RWPE2 (cell line): ENCODE data around the gene SLC6A6.
"Not testable (repeated sequence)": the region's sequence is repeated elsewhere in the genome, so short reads cannot be mapped to it uniquely, and the experiment has no call there.

ENCODE experiments used
- ATAC-seq: fragments of 200-7000 bp; cut with Tn5 transposase; 3 replicates; pipeline ENCODE4 v1.9.1; 2021; ENCODE audit warnings: low read depth
- DNase-seq: peaks from one replicate; pipeline ENCODE4 v3.0.0-alpha.2; 2020; ENCODE audit warnings: low spot score
- H3K27ac ChIP-seq: fragments of 450-650 bp; 2 replicates; pipeline ENCODE4 v1.5.1; 2017; ENCODE audit warnings: mild to moderate bottlenecking; ENCODE audit not compliant: poor library complexity, severe bottlenecking
- H3K27me3 ChIP-seq: fragments of 250-450 bp; sonication (Bioruptor Pico); 2 replicates; pipeline ENCODE4 v1.5.1; 2021; ENCODE audit warnings: mild to moderate bottlenecking, moderate library complexity; ENCODE audit not compliant: insufficient read depth, poor library complexity, severe bottlenecking
- H3K36me3 ChIP-seq: fragments of 250-450 bp; sonication (Bioruptor Pico); 2 replicates; pipeline ENCODE4 v1.5.1; 2020; ENCODE audit warnings: low read depth, mild to moderate bottlenecking, moderate library complexity
- H3K4me1 ChIP-seq: fragments of 250-450 bp; sonication (Bioruptor Pico); 2 replicates; pipeline ENCODE4 v1.5.1; 2021; ENCODE audit warnings: mild to moderate bottlenecking, moderate library complexity; ENCODE audit not compliant: insufficient read depth, poor library complexity, severe bottlenecking
- H3K4me3 ChIP-seq: fragments of 250-450 bp; sonication (Bioruptor Pico); 2 replicates; pipeline ENCODE4 v1.5.1; 2021; ENCODE audit warnings: mild to moderate bottlenecking, moderate library complexity; ENCODE audit not compliant: severe bottlenecking
- H3K9me3 ChIP-seq: fragments of 250-450 bp; sonication (Bioruptor Pico); 2 replicates; pipeline ENCODE4 v1.5.1; 2021; ENCODE audit warnings: mild to moderate bottlenecking, moderate library complexity; ENCODE audit not compliant: severe bottlenecking
- TF ChIP-seq, protein P1 (sequence below): fragments of 450-650 bp; IDR thresholded peaks from one replicate; pipeline ENCODE4 v1.5.1; 2017; ENCODE audit warnings: mild to moderate bottlenecking, moderate library complexity; ENCODE audit not compliant: poor library complexity, severe bottlenecking

SLC6A6 gene

DNA sequence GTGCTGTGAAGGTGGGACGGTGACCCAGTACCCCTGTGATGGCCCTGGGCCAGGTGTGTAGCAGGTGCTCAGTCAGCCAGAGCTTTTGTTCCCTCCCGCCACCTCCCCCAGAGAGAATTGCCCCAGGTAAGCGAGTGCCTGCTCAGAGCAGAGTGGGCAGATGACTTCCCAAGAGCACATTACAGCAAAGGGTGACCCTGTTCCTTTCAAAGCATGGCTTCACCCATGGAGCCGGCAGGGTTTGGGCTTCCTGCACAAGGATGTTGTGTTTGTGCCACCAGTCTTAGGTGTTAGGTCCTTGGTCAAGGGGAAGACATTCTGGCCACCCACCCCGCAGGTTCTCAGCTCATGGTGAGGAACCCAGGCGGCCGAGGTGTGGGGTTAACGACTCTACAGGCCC, 30.7 kb downstream of the SLC6A6 start:
- ATAC-seq = no peak
- TF ChIP-seq, protein P1, sequence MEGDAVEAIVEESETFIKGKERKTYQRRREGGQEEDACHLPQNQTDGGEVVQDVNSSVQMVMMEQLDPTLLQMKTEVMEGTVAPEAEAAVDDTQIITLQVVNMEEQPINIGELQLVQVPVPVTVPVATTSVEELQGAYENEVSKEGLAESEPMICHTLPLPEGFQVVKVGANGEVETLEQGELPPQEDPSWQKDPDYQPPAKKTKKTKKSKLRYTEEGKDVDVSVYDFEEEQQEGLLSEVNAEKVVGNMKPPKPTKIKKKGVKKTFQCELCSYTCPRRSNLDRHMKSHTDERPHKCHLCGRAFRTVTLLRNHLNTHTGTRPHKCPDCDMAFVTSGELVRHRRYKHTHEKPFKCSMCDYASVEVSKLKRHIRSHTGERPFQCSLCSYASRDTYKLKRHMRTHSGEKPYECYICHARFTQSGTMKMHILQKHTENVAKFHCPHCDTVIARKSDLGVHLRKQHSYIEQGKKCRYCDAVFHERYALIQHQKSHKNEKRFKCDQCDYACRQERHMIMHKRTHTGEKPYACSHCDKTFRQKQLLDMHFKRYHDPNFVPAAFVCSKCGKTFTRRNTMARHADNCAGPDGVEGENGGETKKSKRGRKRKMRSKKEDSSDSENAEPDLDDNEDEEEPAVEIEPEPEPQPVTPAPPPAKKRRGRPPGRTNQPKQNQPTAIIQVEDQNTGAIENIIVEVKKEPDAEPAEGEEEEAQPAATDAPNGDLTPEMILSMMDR = no peak
- H3K4me3 ChIP-seq = no peak overlapping the region
- no peak for DNase-seq
- peaks cover 21% of the 10 kb centered on the region for H3K4me1 ChIP-seq
- H3K9me3 ChIP-seq = no peaks in the 10 kb centered on the region
- no peaks in the 10 kb centered on the region for H3K27me3 ChIP-seq
- H3K27ac ChIP-seq = peak overlapping the region; percentile 47
- no peaks in the 10 kb centered on the region for H3K36me3 ChIP-seq

DNA sequence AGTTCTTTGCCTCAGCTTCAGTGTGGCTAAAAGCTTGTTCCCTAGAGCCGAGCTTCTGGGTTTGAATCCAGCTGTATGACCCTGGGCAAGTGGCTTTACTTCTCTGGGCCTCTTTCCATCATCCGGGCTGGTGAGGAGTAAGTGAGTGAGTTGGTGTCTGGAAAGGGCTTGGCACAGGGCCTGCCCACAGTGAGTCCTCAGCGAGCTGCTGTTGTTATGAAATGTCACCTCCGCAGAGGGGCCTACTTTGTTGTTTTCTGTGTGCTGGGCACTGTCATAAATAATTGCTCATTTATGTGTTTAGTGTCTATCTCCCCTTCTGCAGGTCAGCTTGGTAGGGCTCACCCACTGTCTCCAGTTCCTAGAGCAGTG, 31.7 kb downstream of the SLC6A6 start:
- Histone ChIP-seq H3K4me3 (no peak overlapping the region), H3K4me1 (peaks cover 21% of the 10 kb centered on the region), H3K27ac (no peak overlapping the region), H3K36me3 (no peaks in the 10 kb centered on the region), H3K27me3 (no peaks in the 10 kb centered on the region), H3K9me3 (no peaks in the 10 kb centered on the region)
- TF ChIP-seq, protein P1 = no peak
- no peak for DNase-seq
- ATAC-seq = no peak

DNA sequence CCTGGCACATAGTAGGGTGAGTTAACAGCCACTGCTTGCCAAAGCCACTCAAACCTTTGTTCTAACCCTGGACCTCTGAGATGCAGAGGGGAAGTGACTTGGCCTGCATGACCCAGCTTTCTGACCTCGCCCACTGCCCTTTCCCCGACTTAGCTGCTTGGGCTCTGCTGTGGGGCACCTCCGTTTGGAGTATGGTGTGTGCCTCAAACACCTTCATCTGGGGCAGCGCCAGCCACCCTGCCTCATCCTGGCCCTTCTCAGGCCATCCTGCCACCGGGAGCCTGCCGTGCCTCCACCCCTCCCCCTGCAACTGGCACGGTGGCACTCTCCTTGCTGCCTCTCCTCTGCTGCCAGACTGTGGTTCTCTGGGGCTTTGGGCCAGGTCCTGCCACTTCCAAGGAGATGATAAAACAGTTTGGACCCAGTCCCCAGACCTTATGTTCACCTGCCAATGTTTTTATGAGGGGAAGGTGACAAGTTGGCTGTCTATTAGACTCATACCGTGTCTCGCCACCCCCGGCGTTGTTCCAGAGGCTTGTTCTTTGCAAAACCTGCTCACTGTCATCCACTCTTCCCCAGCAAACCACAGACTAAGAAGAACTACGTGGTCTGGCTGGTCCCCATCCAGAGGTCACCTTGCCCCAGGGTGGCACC, 32.2 kb downstream of the SLC6A6 start:
- Histone ChIP-seq H3K9me3 (no peaks in the 10 kb centered on the region), H3K27me3 (no peaks in the 10 kb centered on the region), H3K4me3 (no peak overlapping the region), H3K36me3 (no peaks in the 10 kb centered on the region), H3K27ac (no peak overlapping the region), H3K4me1 (peaks cover 21% of the 10 kb centered on the region)
- ATAC-seq = no peak
- no peak for DNase-seq
- TF ChIP-seq, protein P1 = no peak

DNA sequence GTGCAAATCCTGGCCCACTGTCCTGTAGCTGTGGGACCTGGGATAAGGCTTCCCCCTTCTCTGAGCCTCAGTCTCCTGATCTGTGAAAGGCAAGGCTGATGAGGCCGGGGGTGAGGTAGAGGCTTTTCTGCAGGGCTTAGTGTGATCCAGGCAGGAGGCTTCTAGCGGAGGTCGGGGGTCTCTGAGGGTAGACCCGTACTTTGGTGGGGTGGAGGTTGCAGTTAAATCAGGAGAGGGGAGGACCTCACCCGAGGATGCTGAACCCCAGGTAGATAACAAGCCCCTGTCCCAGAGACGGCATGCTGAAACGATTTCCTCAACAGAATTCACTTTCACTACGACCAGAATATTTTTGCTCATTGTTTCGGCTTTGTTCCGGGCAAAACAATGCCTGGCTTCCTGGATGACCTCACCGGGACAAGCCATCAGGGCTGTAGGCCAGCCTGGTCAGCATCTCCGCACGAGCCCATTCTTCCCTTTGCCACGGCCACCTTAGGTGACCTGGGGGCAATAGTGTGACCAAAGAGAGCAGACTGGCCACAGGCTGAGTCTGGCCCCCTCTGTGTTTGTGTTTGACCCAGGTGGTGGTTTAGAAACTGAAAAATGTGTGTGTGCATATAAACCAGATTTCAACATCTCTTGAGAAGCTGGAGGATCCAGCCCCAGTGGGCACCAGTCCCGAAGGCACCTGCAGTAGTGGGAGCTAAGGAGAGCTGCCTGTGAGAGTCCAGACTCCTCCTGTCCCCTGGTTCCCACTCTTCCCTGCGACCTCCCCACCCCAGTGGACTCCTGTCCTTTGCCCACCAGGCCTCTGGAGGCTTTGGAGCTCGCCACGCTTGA, 33.0 kb downstream of the SLC6A6 start:
- Histone ChIP-seq H3K27me3 (no peaks in the 10 kb centered on the region), H3K9me3 (no peaks in the 10 kb centered on the region), H3K4me3 (no peak overlapping the region), H3K36me3 (no peaks in the 10 kb centered on the region), H3K27ac (no peak overlapping the region), H3K4me1 (peaks cover 21% of the 10 kb centered on the region)
- no peak for ATAC-seq
- DNase-seq = no peak
- TF ChIP-seq, protein P1 = no peak

DNA sequence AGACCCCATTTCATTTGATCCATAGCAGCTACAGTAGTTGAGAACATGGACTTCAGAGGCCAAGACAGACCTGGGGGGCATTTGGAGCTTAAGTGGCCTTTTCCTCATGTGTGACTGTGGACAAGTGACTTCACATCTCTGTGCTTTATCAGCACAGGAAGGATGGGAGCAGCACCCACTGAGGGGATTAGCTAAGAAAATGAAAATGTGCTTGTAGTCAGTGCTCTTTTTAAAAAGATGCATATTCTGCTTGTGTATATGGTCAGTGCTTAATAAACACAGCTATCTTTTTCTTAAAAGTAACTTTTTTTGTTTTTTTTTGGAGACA, 34.5 kb downstream of the SLC6A6 start:
- no peak overlapping the region for H3K27ac ChIP-seq
- DNase-seq (no peak), ATAC-seq (no peak)
- no peak overlapping the region for H3K4me3 ChIP-seq
- H3K27me3 ChIP-seq = no peaks in the 10 kb centered on the region
- TF ChIP-seq, protein P1 = no peak
- H3K36me3 ChIP-seq = no peaks in the 10 kb centered on the region
- no peaks in the 10 kb centered on the region for H3K9me3 ChIP-seq
- H3K4me1 ChIP-seq = peaks cover 17% of the 10 kb centered on the region

DNA sequence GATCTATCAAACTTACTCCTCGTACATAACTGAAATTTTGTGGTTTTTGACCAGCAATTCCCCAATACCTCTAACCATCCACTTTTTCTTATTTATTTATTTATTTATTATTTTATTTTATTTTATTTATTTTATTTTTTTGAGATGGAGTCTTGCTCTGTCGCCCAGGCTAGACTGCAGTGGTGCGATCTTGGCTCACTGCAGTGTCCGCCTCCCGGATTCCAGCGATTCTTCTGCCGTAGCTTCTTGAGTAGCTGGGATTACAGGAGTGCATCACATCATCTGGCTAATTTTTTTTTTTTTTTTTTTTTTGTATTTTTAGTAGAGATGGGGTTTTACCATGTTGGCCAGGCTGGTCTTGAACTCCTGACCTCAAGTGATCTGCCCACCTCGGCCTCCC, 35.3 kb downstream of the SLC6A6 start:
- H3K4me1 ChIP-seq, H3K36me3 ChIP-seq, H3K9me3 ChIP-seq, H3K4me3 ChIP-seq, DNase-seq, H3K27me3 ChIP-seq, ATAC-seq, H3K27ac ChIP-seq: not testable (repeated sequence)
